PC-3 (cell line): ENCODE measurements around the gene SMIM1. TPM values are rescaled to one million over a fixed set of nuclear protein-coding genes. Genes with fewer than 3 reads are reported as not detected.

Source experiments
- ATAC-seq: fragments of 200-7000 bp; cut with Tn5 transposase; 2 replicates; pipeline ENCODE4 v1.9.1; 2020; ENCODE audit warnings: mild to moderate bottlenecking, moderate library complexity
- BruUV-seq: library from RNA; stranded (reverse); fragments of 400-500 nt; replicated peaks from 2 replicates; lab custom pipeline; 2021; lab: Mats Ljungman, UMichigan
- CTCF ChIA-PET: fragments of 300-600 bp; sonication (Branson Sonifier 250); formaldehyde crosslinking; loops from one replicate; lab custom pipeline; 2022; ENCODE audit warnings: antibody characterized with exemption; lab: Charles Lee
- POLR2A ChIA-PET: fragments of 300-600 bp; sonication (Branson Sonifier 250); formaldehyde crosslinking; loops from one replicate; lab custom pipeline; 2022; ENCODE audit warnings: antibody characterized with exemption; ENCODE audit not compliant: unreplicated experiment; lab: Charles Lee
- DNase-seq: peaks from one replicate; pipeline ENCODE4 v3.0.0-alpha.2; 2015
- H2AFZ ChIP-seq: fragments of 300-600 bp; sonication (generic); 2 replicates; pipeline ENCODE4 v1.6.0; 2016; ENCODE audit warnings: antibody characterized with exemption, low read length
- H3F3A ChIP-seq: fragments of 300-600 bp; sonication (generic); one replicate; pipeline ENCODE4 v1.6.0; 2017; ENCODE audit warnings: antibody characterized with exemption, low read length, control low read depth, mild to moderate bottlenecking; ENCODE audit not compliant: unreplicated experiment
- H3K27ac ChIP-seq: fragments of 300-600 bp; sonication (generic); 2 replicates; pipeline ENCODE4 v1.5.1; 2016; ENCODE audit warnings: mild to moderate bottlenecking, low read length
- H3K27me3 ChIP-seq: fragments of 300-600 bp; sonication (generic); 2 replicates; pipeline ENCODE4 v1.6.1; 2016; ENCODE audit warnings: low read length, mixed read lengths
- H3K36me3 ChIP-seq: fragments of 300-600 bp; sonication (generic); 2 replicates; pipeline ENCODE4 v1.6.1; 2016; ENCODE audit warnings: low read depth, mixed run types, low read length, mixed read lengths
- H3K4me1 ChIP-seq: fragments of 300-600 bp; sonication (generic); 2 replicates; pipeline ENCODE4 v1.5.1; 2016; ENCODE audit warnings: low read length; ENCODE audit not compliant: insufficient read depth
- H3K4me2 ChIP-seq: fragments of 300-600 bp; sonication (generic); 2 replicates; pipeline ENCODE4 v1.6.0; 2016; ENCODE audit warnings: low read length
- H3K4me3 ChIP-seq: fragments of 300-600 bp; sonication (generic); 2 replicates; pipeline ENCODE4 v1.5.1; 2016; ENCODE audit warnings: mild to moderate bottlenecking, low read length, mixed read lengths
- H3K79me2 ChIP-seq: fragments of 300-600 bp; sonication (generic); 2 replicates; pipeline ENCODE4 v1.6.1; 2017; ENCODE audit warnings: low read length, mixed read lengths
- H3K9ac ChIP-seq: fragments of 300-600 bp; sonication (generic); 2 replicates; pipeline ENCODE4 v1.6.0; 2016; ENCODE audit warnings: mild to moderate bottlenecking, low read length
- H3K9me2 ChIP-seq: fragments of 300-600 bp; sonication (generic); replicated peaks from 2 replicates; pipeline ENCODE4 v1.6.1; 2016; ENCODE audit warnings: mixed run types, low read length, mixed read lengths
- H3K9me3 ChIP-seq: fragments of 300-600 bp; sonication (generic); 2 replicates; pipeline ENCODE4 v1.6.1; 2016; ENCODE audit warnings: low read length, mixed read lengths
- H4K20me1 ChIP-seq: fragments of 300-600 bp; sonication (generic); 2 replicates; pipeline ENCODE4 v1.6.1; 2016; ENCODE audit warnings: low read length, mixed read lengths
- EZH2 ChIP-seq: fragments of 300-600 bp; sonication (generic); IDR thresholded peaks from one replicate; pipeline ENCODE4 v1.6.1; 2017; ENCODE audit warnings: antibody characterized with exemption, mild to moderate bottlenecking, low read length; ENCODE audit not compliant: unreplicated experiment
- EZH2phosphoT487 ChIP-seq: fragments of 300-600 bp; sonication (generic); IDR thresholded peaks from 2 replicates; pipeline ENCODE4 v1.6.1; 2018; ENCODE audit warnings: mild to moderate bottlenecking, antibody characterized with exemption, low read length, borderline replicate concordance
- intact Hi-C: fragments of 100-400 bp; cut with micrococcal nuclease; formaldehyde crosslinking; loops from 2 replicates; pipeline ENCODE4 v1.9.0; 2023
- total RNA-seq: library from RNA; depleted of rRNA; stranded (reverse); fragments of >200 nt; gene quantifications from 2 replicates; pipeline ENCODE4 v1.2.3, GENCODE V29; 2014
- TF ChIP-seq, protein P1 (sequence below): fragments of 300-600 bp; sonication (generic); conservative IDR thresholded peaks from 2 replicates; pipeline ENCODE4 v1.5.1; 2017; ENCODE audit warnings: antibody characterized with exemption, low read depth, mild to moderate bottlenecking, low read length

Gene SMIM1
- total RNA-seq, 1 experiment from 2014 or later = 10.8 TPM

GRCh38 chr1:3732434-3733093 is 40.0 kb upstream of the SMIM1 start:
- H3K36me3 ChIP-seq = peaks cover 12% of the 10 kb centered on the region; the same call in 1 of the 2 replicates
- TF ChIP-seq EZH2 (no peak), EZH2phosphoT487 (no peak)
- TF ChIP-seq, protein P1, sequence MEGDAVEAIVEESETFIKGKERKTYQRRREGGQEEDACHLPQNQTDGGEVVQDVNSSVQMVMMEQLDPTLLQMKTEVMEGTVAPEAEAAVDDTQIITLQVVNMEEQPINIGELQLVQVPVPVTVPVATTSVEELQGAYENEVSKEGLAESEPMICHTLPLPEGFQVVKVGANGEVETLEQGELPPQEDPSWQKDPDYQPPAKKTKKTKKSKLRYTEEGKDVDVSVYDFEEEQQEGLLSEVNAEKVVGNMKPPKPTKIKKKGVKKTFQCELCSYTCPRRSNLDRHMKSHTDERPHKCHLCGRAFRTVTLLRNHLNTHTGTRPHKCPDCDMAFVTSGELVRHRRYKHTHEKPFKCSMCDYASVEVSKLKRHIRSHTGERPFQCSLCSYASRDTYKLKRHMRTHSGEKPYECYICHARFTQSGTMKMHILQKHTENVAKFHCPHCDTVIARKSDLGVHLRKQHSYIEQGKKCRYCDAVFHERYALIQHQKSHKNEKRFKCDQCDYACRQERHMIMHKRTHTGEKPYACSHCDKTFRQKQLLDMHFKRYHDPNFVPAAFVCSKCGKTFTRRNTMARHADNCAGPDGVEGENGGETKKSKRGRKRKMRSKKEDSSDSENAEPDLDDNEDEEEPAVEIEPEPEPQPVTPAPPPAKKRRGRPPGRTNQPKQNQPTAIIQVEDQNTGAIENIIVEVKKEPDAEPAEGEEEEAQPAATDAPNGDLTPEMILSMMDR = no peak
- peaks cover 6% of the 10 kb centered on the region; the same call in 1 of the 2 replicates for H3K27me3 ChIP-seq
- no peak overlapping the region for H3K27ac ChIP-seq
- no peak for ATAC-seq
- no peaks in the 10 kb centered on the region for H4K20me1 ChIP-seq
- H3K9ac ChIP-seq = no peak overlapping the region
- no peak for DNase-seq
- no peaks in the 10 kb centered on the region for H3K79me2 ChIP-seq
- ChIA-PET CTCF (no interaction called here), POLR2A (no interaction called here)
- no peaks in the 10 kb centered on the region for H3K9me3 ChIP-seq
- no peak overlapping the region for H3K4me2 ChIP-seq
- H3K4me1 ChIP-seq = no peaks in the 10 kb centered on the region
- no TSS peak for BruUV-seq
- intact Hi-C loops = no loop called here
- no peaks in the 10 kb centered on the region for H3F3A ChIP-seq
- no peak overlapping the region for H3K4me3 ChIP-seq
- no peaks in the 10 kb centered on the region for H3K9me2 ChIP-seq
- H2AFZ ChIP-seq = no peak overlapping the region

- Histone ChIP-seq H3K4me2 (no peak overlapping the region), H3F3A (no peaks in the 10 kb centered on the region), H2AFZ (no peak overlapping the region), H3K9ac (no peak overlapping the region), H3K9me3 (no peaks in the 10 kb centered on the region), H3K27me3 (peaks cover 3% of the 10 kb centered on the region; the same call in 1 of the 2 replicates), H3K4me3 (no peak overlapping the region), H3K4me1 (no peaks in the 10 kb centered on the region), H3K79me2 (no peaks in the 10 kb centered on the region), H3K9me2 (no peaks in the 10 kb centered on the region), H3K36me3 (peaks cover 15% of the 10 kb centered on the region; the same call in 1 of the 2 replicates), H3K27ac (no peak overlapping the region), H4K20me1 (no peaks in the 10 kb centered on the region)
- intact Hi-C loops = no loop called here
- TF ChIP-seq EZH2 = no peak
- TF ChIP-seq, protein P1 = no peak
- no peak for TF ChIP-seq EZH2phosphoT487
- ChIA-PET CTCF (no interaction called here), POLR2A (no interaction called here)
- ATAC-seq (no peak; the same call in 1 of the 2 replicates), DNase-seq (no peak)
- no TSS peak for BruUV-seq
Observed at GRCh38 chr1:3733094-3733882, 39.3 kb upstream of the SMIM1 start.
